ENCODE measurements around the gene DNM1. TPM values are rescaled to one million over a fixed set of nuclear protein-coding genes. Genes with fewer than 3 reads are reported as not detected.

Gene DNM1
- total and polyA plus RNA-seq, 4 donors: 1.2 to 23.7 (median 6.1) TPM

- H3K4me3 ChIP-seq: no peak overlapping the region
- peak; percentile 22 for ATAC-seq (ENCODE audit: insufficient read depth, low FRiP score)
- no peaks in the 10 kb centered on the region for H3K9me3 ChIP-seq (ENCODE audit: control insufficient read depth in 4 of 4, insufficient read depth in 3 of 4, low read length in 3 of 4)
- H3K36me3 ChIP-seq (ENCODE audit: control insufficient read depth in 4 of 4, insufficient read depth in 4 of 4, low read length in 4 of 4): peaks cover 0 to 4% (median under 1%) of the 10 kb centered on the region in 4 donors
- H3K9ac ChIP-seq (ENCODE audit: insufficient read depth in 1 of 2, low read length in 2 of 2): peak overlapping the region; percentile 46 to 86
- no peaks in the 10 kb centered on the region for H3K27me3 ChIP-seq (ENCODE audit: control insufficient read depth in 3 of 3, insufficient read depth in 3 of 3, low read length in 2 of 3)
- H3K4me1 ChIP-seq (ENCODE audit: control insufficient read depth in 5 of 5, insufficient read depth in 5 of 5, low read length in 5 of 5): peaks cover 0 to 46% (median 12%) of the 10 kb centered on the region in 5 donors
- H3K27ac ChIP-seq (ENCODE audit: low read depth in 1 of 2, low read length in 1 of 2): peak overlapping the region in 1 of 2 donors; percentile 35
- 2 to 9% methylated on average over 18 of the region's 18 CpGs for WGBS, 2 donors
- TF ChIP-seq CTCF (IDR thresholded peaks at IDR 0.05; ENCODE audit: control extremely low read depth, extremely low read depth): no peak
- DNase-seq: peak; percentile 97 to 99 (median 98)
Observed at GRCh38 chr9:128244837-128245231, 41.7 kb downstream of the DNM1 start.

- Histone ChIP-seq H3K9me3 (ENCODE audit: control insufficient read depth in 4 of 4, insufficient read depth in 3 of 4, low read length in 3 of 4) (no peaks in the 10 kb centered on the region), H3K27ac (ENCODE audit: low read depth in 1 of 2, low read length in 1 of 2) (peak overlapping the region in 1 of 2 donors; percentile 12), H3K36me3 (ENCODE audit: control insufficient read depth in 4 of 4, insufficient read depth in 4 of 4, low read length in 4 of 4) (peaks cover 0 to 5% (median 2%) of the 10 kb centered on the region in 4 donors), H3K4me1 (ENCODE audit: control insufficient read depth in 5 of 5, insufficient read depth in 5 of 5, low read length in 5 of 5) (peaks cover 0 to 46% (median 12%) of the 10 kb centered on the region in 5 donors), H3K4me3 (no peak overlapping the region), H3K9ac (ENCODE audit: insufficient read depth in 1 of 2, low read length in 2 of 2) (no peak overlapping the region), H3K27me3 (ENCODE audit: control insufficient read depth in 3 of 3, insufficient read depth in 3 of 3, low read length in 2 of 3) (no peaks in the 10 kb centered on the region)
- TF ChIP-seq CTCF (IDR thresholded peaks at IDR 0.05; ENCODE audit: control extremely low read depth, extremely low read depth): no peak
- peak; percentile 93 to 96 (median 93) for DNase-seq
- 20 to 32% methylated on average over 13 of the region's 13 CpGs for WGBS, 2 donors
- no peak for ATAC-seq (ENCODE audit: insufficient read depth, low FRiP score)
Observed at GRCh38 chr9:128245421-128246151, 42.4 kb downstream of the DNM1 start.

- H3K27me3 ChIP-seq (ENCODE audit: control insufficient read depth in 3 of 3, insufficient read depth in 3 of 3, low read length in 2 of 3): no peaks in the 10 kb centered on the region
- no peaks in the 10 kb centered on the region for H3K9me3 ChIP-seq (ENCODE audit: control insufficient read depth in 4 of 4, insufficient read depth in 3 of 4, low read length in 3 of 4)
- no peak overlapping the region for H3K4me3 ChIP-seq
- H3K9ac ChIP-seq (ENCODE audit: insufficient read depth in 1 of 2, low read length in 2 of 2): peak overlapping the region in 1 of 2 donors; percentile 40
- peak overlapping the region in 1 of 2 donors; percentile 44 for H3K27ac ChIP-seq (ENCODE audit: low read depth in 1 of 2, low read length in 1 of 2)
- ATAC-seq (ENCODE audit: insufficient read depth, low FRiP score) (no peak), DNase-seq (peak in 2 of 3 donors; percentile 29 to 61)
- WGBS, 2 donors: 47 to 54% methylated on average over 2 of the region's 2 CpGs
- no peak for TF ChIP-seq CTCF (IDR thresholded peaks at IDR 0.05; ENCODE audit: control extremely low read depth, extremely low read depth)
- peaks cover 0 to 46% (median 12%) of the 10 kb centered on the region in 5 donors for H3K4me1 ChIP-seq (ENCODE audit: control insufficient read depth in 5 of 5, insufficient read depth in 5 of 5, low read length in 5 of 5)
- peaks cover 0 to 5% (median 2%) of the 10 kb centered on the region in 4 donors for H3K36me3 ChIP-seq (ENCODE audit: control insufficient read depth in 4 of 4, insufficient read depth in 4 of 4, low read length in 4 of 4)
Observed at GRCh38 chr9:128246471-128246870, 43.3 kb downstream of the DNM1 start.

All from lung (tissue), 12 donors.